Uterus (tissue), 2 donors: ENCODE measurements around the gene CDKAL1.
"Not testable (repeated sequence)": the region's sequence is repeated elsewhere in the genome, so short reads cannot be mapped to it uniquely, and the experiment has no call there.

ENCODE experiments used
- CTCF ChIP-seq, 4 experiments: fragments of 200-600 bp in 2 of 4; fragments of 450-650 bp in 2 of 4; sonication (generic) in 2 of 4; IDR thresholded peaks; one replicate each; pipeline ENCODE4 v1.5.1; 2016 to 2019; ENCODE audit warnings: antibody characterized with exemption in 4 of 4, mild to moderate bottlenecking in 2 of 4, moderate library complexity in 1 of 4
- POLR2A ChIP-seq, 2 donors: fragments of 450-650 bp; IDR thresholded peaks; one replicate each; pipeline ENCODE4 v1.6.1; 2016; ENCODE audit warnings: antibody characterized with exemption in 2 of 2, mild to moderate bottlenecking in 1 of 2, moderate library complexity in 1 of 2

DNA sequence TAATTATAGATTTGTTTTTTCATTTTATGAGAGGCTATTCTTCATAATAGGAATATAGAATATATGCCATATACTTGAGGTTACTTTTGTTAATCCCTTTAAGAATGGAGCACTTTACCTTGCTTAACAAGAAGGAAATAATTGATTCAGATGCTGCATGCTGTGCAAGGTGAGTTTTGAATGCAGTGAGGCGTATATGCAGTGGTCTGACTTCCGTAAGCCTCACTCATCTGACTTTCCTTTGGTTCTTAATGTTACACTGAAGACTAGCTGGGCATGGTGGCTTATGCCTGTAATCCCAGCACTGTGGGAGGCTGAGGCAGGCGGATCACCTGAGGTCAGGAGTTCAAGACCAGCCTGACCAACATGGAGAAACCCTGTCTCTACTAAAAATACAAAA lies 191.0 kb downstream of the CDKAL1 start:
- not testable (repeated sequence) for TF ChIP-seq CTCF, POLR2A (IDR thresholded peaks at IDR 0.05)
